ENCODE data around the gene SESN1.

The SESN1 gene

DNA sequence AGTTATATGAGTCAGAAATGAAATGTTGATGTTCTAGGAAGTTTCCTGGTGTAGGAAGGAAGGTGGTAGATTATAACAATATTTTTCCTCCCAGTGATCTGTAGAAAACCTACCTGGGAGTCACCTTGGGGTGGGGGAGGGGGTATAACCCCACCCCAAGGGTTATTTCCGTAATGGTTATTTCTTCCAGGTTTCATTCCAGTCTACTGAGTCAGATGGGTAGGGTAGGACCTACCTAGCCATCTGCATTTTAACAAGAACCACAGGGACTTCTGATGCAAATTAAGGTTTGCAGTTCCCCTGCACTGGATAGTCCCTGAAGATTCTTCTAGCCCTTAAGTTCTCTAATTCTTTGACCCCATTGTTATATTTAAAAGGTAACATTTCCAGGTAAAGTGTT, 157.5 kb downstream of the SESN1 start:
- DNase-seq (ENCODE audit: low read depth, low spot score), result no peak
